ENCODE data around the gene AIFM2. TPM values are rescaled to one million over a fixed set of nuclear protein-coding genes. Genes with fewer than 3 reads are reported as not detected.
"Not testable (repeated sequence)": the region's sequence is repeated elsewhere in the genome, so short reads cannot be mapped to it uniquely, and the experiment has no call there.

The AIFM2 gene
- polyA plus RNA-seq, 1 of the 3 experiments (the other 2 are of a cell fraction), result 9.5 TPM

- TF ChIP-seq PBX3 (IDR thresholded peaks at IDR 0.05), result no peak
- no peak for TF ChIP-seq CHD2 (IDR thresholded peaks at IDR 0.05; ENCODE audit: low read length, partially characterized antibody)
- TF ChIP-seq MXI1 (IDR thresholded peaks at IDR 0.05; ENCODE audit: low read depth, low read length), result no peak
- TF ChIP-seq RAD21 (IDR thresholded peaks at IDR 0.05; ENCODE audit: low read length), result no peak
- no peak for TF ChIP-seq REST (IDR thresholded peaks at IDR 0.05; ENCODE audit: low read depth, low read length)
- TF ChIP-seq FOSL2 (IDR thresholded peaks at IDR 0.05; ENCODE audit: borderline replicate concordance, low read depth), result no peak
Observed at GRCh38 chr10:70085975-70086613, 46.5 kb downstream of the AIFM2 start (continued).

GRCh38 chr10:70084189-70084588 is 48.4 kb downstream of the AIFM2 start:
- POLR2A ChIA-PET, result no interaction called here
- 92% methylated on average over 6 of the region's 6 CpGs for WGBS (ENCODE audit: low lambda C conversion rate)
- no peaks in the 10 kb centered on the region for H3K4me1 ChIP-seq (ENCODE audit: control insufficient read depth in 1 of 2, insufficient read depth in 2 of 2, low read depth in 1 of 2, low read length in 1 of 2)
- H3K4me3 ChIP-seq (ENCODE audit: low read depth in 2 of 2, low read length in 1 of 2), result no peak overlapping the region
- no peak overlapping the region for H3K9ac ChIP-seq
- no peaks in the 10 kb centered on the region for H3K9me2 ChIP-seq
- peaks cover 0 to 2% of the 10 kb centered on the region in 2 experiments for H3K36me3 ChIP-seq (replicated peaks in 1 of 2; ENCODE audit: control insufficient read depth in 1 of 2, insufficient read depth in 2 of 2, low read length in 1 of 2)
- no peak overlapping the region for H3K4me2 ChIP-seq
- no peak overlapping the region for H3K27ac ChIP-seq (ENCODE audit: low read depth in 2 of 2, low read length in 1 of 2)
- TF ChIP-seq FOXJ3 (CRISPR knock-in tag; IDR thresholded peaks at IDR 0.05) (no peak), TCF12 (IDR thresholded peaks at IDR 0.05) (no peak), POLR2AphosphoS5 (IDR thresholded peaks at IDR 0.05; ENCODE audit: low read depth, low read length) (no peak), EZH2phosphoT487 (IDR thresholded peaks at IDR 0.05; ENCODE audit: borderline replicate concordance, low read depth) (no peak), MEF2A (IDR thresholded peaks at IDR 0.05; ENCODE audit: borderline replicate concordance, low read depth) (no peak), NRF1 (IDR thresholded peaks at IDR 0.05; ENCODE audit: low read depth, low read length) (no peak), RFX5 (IDR thresholded peaks at IDR 0.05; ENCODE audit: low read length) (no peak), FOXM1 (IDR thresholded peaks at IDR 0.05; ENCODE audit: low read depth) (no peak), SIN3A (IDR thresholded peaks at IDR 0.05; ENCODE audit: borderline replicate concordance, low read depth, low read length) (no peak), ELF1 (IDR thresholded peaks at IDR 0.05) (no peak)
- no peaks in the 10 kb centered on the region for H4K20me1 ChIP-seq (ENCODE audit: insufficient read depth)
- CTCF ChIA-PET, result interaction anchor here (0.6 to 1.1 kb wide), 5 partner anchors 13 to 280 kb away, joined by 3 read pairs; no protein-coding TSS in a partner anchor
- no peaks in the 10 kb centered on the region for H3K27me3 ChIP-seq (ENCODE audit: insufficient read depth)
- no peaks in the 10 kb centered on the region for H3K9me3 ChIP-seq
- no peaks in the 10 kb centered on the region for H3F3A ChIP-seq (replicated peaks; ENCODE audit: insufficient read depth)
- DNase-seq, result no peak
- no peaks in the 10 kb centered on the region for H3K79me2 ChIP-seq (ENCODE audit: insufficient read depth)
- no peak overlapping the region for H2AFZ ChIP-seq (ENCODE audit: low read depth)

- H3K36me3 ChIP-seq (replicated peaks in 1 of 2; ENCODE audit: control insufficient read depth in 1 of 2, insufficient read depth in 2 of 2, low read length in 1 of 2); H3F3A ChIP-seq (replicated peaks; ENCODE audit: insufficient read depth); H3K9ac ChIP-seq; DNase-seq; H3K27me3 ChIP-seq (ENCODE audit: insufficient read depth); H3K4me2 ChIP-seq; H3K9me2 ChIP-seq; H4K20me1 ChIP-seq (ENCODE audit: insufficient read depth); H3K9me3 ChIP-seq; H3K79me2 ChIP-seq (ENCODE audit: insufficient read depth); H2AFZ ChIP-seq (ENCODE audit: low read depth); POLR2A ChIA-PET; H3K4me3 ChIP-seq (ENCODE audit: low read depth in 2 of 2, low read length in 1 of 2); H3K4me1 ChIP-seq (ENCODE audit: control insufficient read depth in 1 of 2, insufficient read depth in 2 of 2, low read depth in 1 of 2, low read length in 1 of 2); H3K27ac ChIP-seq (ENCODE audit: low read depth in 2 of 2, low read length in 1 of 2): not testable (repeated sequence)
- CTCF ChIA-PET, result interaction anchor here (0.5 to 1.7 kb wide), 4 partner anchors 22 to 123 kb away, joined by 3 to 6 read pairs (median 4); no protein-coding TSS in a partner anchor
- 98% methylated on average over 2 of the region's 2 CpGs for WGBS (ENCODE audit: low lambda C conversion rate)
Observed at GRCh38 chr10:70080789-70081188, 51.8 kb downstream of the AIFM2 start.
